Right lobe of liver (tissue), 4 donors: ENCODE measurements around the gene SLC26A8.

Experiments
- POLR2A ChIP-seq: fragments of 450-650 bp; IDR thresholded peaks from one replicate; pipeline ENCODE4 v1.6.1; 2017; ENCODE audit warnings: antibody characterized with exemption, mild to moderate bottlenecking
- TF ChIP-seq, protein P1 (sequence below), 4 donors: fragments of 200-600 bp in 3 of 4; fragments of 450-650 bp in 1 of 4; IDR thresholded peaks; one replicate each; pipeline versions ENCODE4 v1.5.1 to v1.8.0; 2016 to 2022; ENCODE audit warnings: antibody characterized with exemption in 4 of 4, mild to moderate bottlenecking in 2 of 4
- donor health status: DM: no; HTN: no; CAD: no.
- donor health status: DM: no; HTN: no; CAD: no.
- donor health status: DM: no; HTN: yes; CAD: no.

DNA sequence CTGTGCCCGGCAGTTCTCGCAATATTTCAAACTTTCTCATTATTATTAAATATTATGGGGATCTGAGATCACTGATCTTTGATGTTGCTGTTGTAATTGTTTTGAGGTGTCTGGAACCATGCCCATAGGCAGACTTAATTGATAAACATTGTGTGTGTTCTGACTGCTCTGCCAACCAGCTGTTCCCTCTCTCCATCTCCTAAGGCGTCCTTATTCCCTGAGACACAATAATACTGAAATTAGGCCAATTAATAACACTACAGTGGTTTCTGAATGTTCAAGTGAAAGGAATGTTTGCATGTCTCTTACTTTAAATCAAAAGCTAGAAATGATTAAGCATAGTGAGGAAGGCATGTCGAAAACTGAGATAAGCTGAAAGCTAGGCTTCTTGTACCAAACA lies 10.8 kb upstream of the SLC26A8 start:
- TF ChIP-seq, protein P1, sequence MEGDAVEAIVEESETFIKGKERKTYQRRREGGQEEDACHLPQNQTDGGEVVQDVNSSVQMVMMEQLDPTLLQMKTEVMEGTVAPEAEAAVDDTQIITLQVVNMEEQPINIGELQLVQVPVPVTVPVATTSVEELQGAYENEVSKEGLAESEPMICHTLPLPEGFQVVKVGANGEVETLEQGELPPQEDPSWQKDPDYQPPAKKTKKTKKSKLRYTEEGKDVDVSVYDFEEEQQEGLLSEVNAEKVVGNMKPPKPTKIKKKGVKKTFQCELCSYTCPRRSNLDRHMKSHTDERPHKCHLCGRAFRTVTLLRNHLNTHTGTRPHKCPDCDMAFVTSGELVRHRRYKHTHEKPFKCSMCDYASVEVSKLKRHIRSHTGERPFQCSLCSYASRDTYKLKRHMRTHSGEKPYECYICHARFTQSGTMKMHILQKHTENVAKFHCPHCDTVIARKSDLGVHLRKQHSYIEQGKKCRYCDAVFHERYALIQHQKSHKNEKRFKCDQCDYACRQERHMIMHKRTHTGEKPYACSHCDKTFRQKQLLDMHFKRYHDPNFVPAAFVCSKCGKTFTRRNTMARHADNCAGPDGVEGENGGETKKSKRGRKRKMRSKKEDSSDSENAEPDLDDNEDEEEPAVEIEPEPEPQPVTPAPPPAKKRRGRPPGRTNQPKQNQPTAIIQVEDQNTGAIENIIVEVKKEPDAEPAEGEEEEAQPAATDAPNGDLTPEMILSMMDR (IDR thresholded peaks at IDR 0.05), result no peak
- no peak for TF ChIP-seq POLR2A
